ENCODE results near the gene PRDM11. TPM values are rescaled to one million over a fixed set of nuclear protein-coding genes. Genes with fewer than 3 reads are reported as not detected.

Gene PRDM11
- total RNA-seq, 1 donor from 2014 or later, result 13.1 TPM

GRCh38 chr11:45211732-45212131 lies 65.3 kb downstream of the PRDM11 start:
- H3K27me3 Mint-ChIP-seq (ENCODE audit: low read depth), result no peaks in the 10 kb centered on the region
- no peaks in the 10 kb centered on the region for H3K9me3 Mint-ChIP-seq
- no peak for TF ChIP-seq CTCF (conservative IDR thresholded peaks at IDR 0.05)
- peaks cover 5% of the 10 kb centered on the region for H3K36me3 Mint-ChIP-seq (ENCODE audit: low read depth)
- H3K27ac Mint-ChIP-seq (ENCODE audit: unreplicated experiment), result peak overlapping the region; percentile 75
- DNase-seq (ENCODE audit: low read depth, low spot score), result no peak
- H3K4me1 Mint-ChIP-seq, result peaks cover 15% of the 10 kb centered on the region
- no peak overlapping the region for H3K4me3 Mint-ChIP-seq

GRCh38 chr11:45212566-45213315 lies 66.3 kb downstream of the PRDM11 start:
- H3K36me3 Mint-ChIP-seq (ENCODE audit: low read depth), result peaks cover 5% of the 10 kb centered on the region
- H3K27me3 Mint-ChIP-seq (ENCODE audit: low read depth), result no peaks in the 10 kb centered on the region
- H3K9me3 Mint-ChIP-seq, result no peaks in the 10 kb centered on the region
- H3K4me1 Mint-ChIP-seq, result peaks cover 15% of the 10 kb centered on the region
- no peak for DNase-seq (ENCODE audit: low read depth, low spot score)
- no peak for TF ChIP-seq CTCF (conservative IDR thresholded peaks at IDR 0.05)
- no peak overlapping the region for H3K4me3 Mint-ChIP-seq
- H3K27ac Mint-ChIP-seq (ENCODE audit: unreplicated experiment), result no peak overlapping the region

- TF ChIP-seq CTCF (conservative IDR thresholded peaks at IDR 0.05), result no peak
- Mint-ChIP-seq H3K4me1 (peaks cover 15% of the 10 kb centered on the region), H3K27ac (ENCODE audit: unreplicated experiment) (no peak overlapping the region), H3K9me3 (no peaks in the 10 kb centered on the region), H3K36me3 (ENCODE audit: low read depth) (peaks cover 5% of the 10 kb centered on the region), H3K27me3 (ENCODE audit: low read depth) (no peaks in the 10 kb centered on the region), H3K4me3 (no peak overlapping the region)
- DNase-seq (ENCODE audit: low read depth, low spot score), result no peak
Observed at GRCh38 chr11:45213316-45213665, 66.9 kb downstream of the PRDM11 start.

- Mint-ChIP-seq H3K27ac (ENCODE audit: unreplicated experiment) (no peak overlapping the region), H3K36me3 (ENCODE audit: low read depth) (peaks cover 5% of the 10 kb centered on the region), H3K4me3 (no peak overlapping the region), H3K27me3 (ENCODE audit: low read depth) (no peaks in the 10 kb centered on the region), H3K4me1 (peaks cover 15% of the 10 kb centered on the region), H3K9me3 (no peaks in the 10 kb centered on the region)
- TF ChIP-seq CTCF (conservative IDR thresholded peaks at IDR 0.05), result no peak
- no peak for DNase-seq (ENCODE audit: low read depth, low spot score)
Observed at GRCh38 chr11:45213717-45214116, 67.3 kb downstream of the PRDM11 start.

- TF ChIP-seq CTCF (conservative IDR thresholded peaks at IDR 0.05), result no peak
- H3K4me3 Mint-ChIP-seq, result no peak overlapping the region
- no peaks in the 10 kb centered on the region for H3K27me3 Mint-ChIP-seq (ENCODE audit: low read depth)
- peaks cover 2% of the 10 kb centered on the region for H3K36me3 Mint-ChIP-seq (ENCODE audit: low read depth)
- peak overlapping the region; percentile 10 for H3K27ac Mint-ChIP-seq (ENCODE audit: unreplicated experiment)
- no peak for DNase-seq (ENCODE audit: low read depth, low spot score)
- H3K9me3 Mint-ChIP-seq, result no peaks in the 10 kb centered on the region
- peaks cover 3% of the 10 kb centered on the region for H3K4me1 Mint-ChIP-seq
Observed at GRCh38 chr11:45215098-45215865, 68.8 kb downstream of the PRDM11 start.

All from neural crest cell (in vitro differentiated cells).